Inflammatory macrophage (primary cell): ENCODE results near the gene LGI1.

ENCODE experiments used
- DNase-seq, 2 donors: peaks; one replicate each; pipeline ENCODE4 v3.0.0-alpha.2; 2020 to 2022
- total RNA-seq, 18 experiments: gene quantifications; one replicate each; lab custom pipeline; 2026; ENCODE audit warnings: mixed read lengths in 6 of 18, inconsistent platforms in 2 of 18; lab: John Stamatoyannopoulos, UW

LGI1 gene
- total RNA-seq, result 0 to 0.24 (median 0) reads per million in 18 experiments

GRCh38 chr10:93757801-93758507 is at the start of gene LGI1:
LGI1 (plus strand) TSS chr10:93757936; CDS start chr10:93758145, 209 bp downstream.
- no peak for DNase-seq

- DNase-seq, result no peak
These were observed 47.3 kb upstream of the LGI1 start for GRCh38 chr10:93710333-93710909.

GRCh38 chr10:93711891-93712290 is 45.8 kb upstream of the LGI1 start:
- DNase-seq, result no peak

- DNase-seq, result no peak
These were observed 45.1 kb upstream of the LGI1 start for GRCh38 chr10:93712593-93712992.

- no peak for DNase-seq
These were observed 42.4 kb upstream of the LGI1 start for GRCh38 chr10:93715345-93715744.

- no peak for DNase-seq
These were observed 41.0 kb upstream of the LGI1 start for GRCh38 chr10:93716766-93717165.

- peak; percentile 35 to 49 for DNase-seq
These were observed 38.6 kb upstream of the LGI1 start for GRCh38 chr10:93718937-93719725.

- no peak for DNase-seq
These were observed 37.8 kb upstream of the LGI1 start for GRCh38 chr10:93719901-93720300.

- no peak for DNase-seq
These were observed 35.2 kb upstream of the LGI1 start for GRCh38 chr10:93722550-93722949.

- no peak for DNase-seq
These were observed 34.6 kb upstream of the LGI1 start for GRCh38 chr10:93723153-93723552.

- DNase-seq, result no peak
These were observed 31.7 kb upstream of the LGI1 start for GRCh38 chr10:93726024-93726423.

- DNase-seq, result peak in 1 of 2 donors; percentile 10
These were observed 16.4 kb upstream of the LGI1 start for GRCh38 chr10:93741367-93741766.

- DNase-seq, result peak; percentile 79 to 85
These were observed 14.9 kb upstream of the LGI1 start for GRCh38 chr10:93742633-93743349.

GRCh38 chr10:93745408-93746065 is 12.2 kb upstream of the LGI1 start:
- DNase-seq, result peak; percentile 56 to 58

GRCh38 chr10:93746844-93747284 is 10.9 kb upstream of the LGI1 start:
- DNase-seq, result peak; percentile 14 to 16

GRCh38 chr10:93749218-93749799 is 8.4 kb upstream of the LGI1 start:
- no peak for DNase-seq

GRCh38 chr10:93751124-93751523 is 6.6 kb upstream of the LGI1 start:
- no peak for DNase-seq

GRCh38 chr10:93751832-93752231 is 5.9 kb upstream of the LGI1 start:
- no peak for DNase-seq

GRCh38 chr10:93752761-93753160 is 5.0 kb upstream of the LGI1 start:
- DNase-seq, result no peak

GRCh38 chr10:93753621-93754250 is 4.0 kb upstream of the LGI1 start:
- DNase-seq, result no peak

GRCh38 chr10:93754761-93755160 is 3.0 kb upstream of the LGI1 start:
- DNase-seq, result no peak
